HepG2 (cell line): ENCODE data around the gene LRRFIP2. TPM values are rescaled to one million over a fixed set of nuclear protein-coding genes. Genes with fewer than 3 reads are reported as not detected.

ENCODE experiments used
- ATAC-seq: fragments of 200-7000 bp; cut with Tn5 transposase; 3 replicates; pipeline ENCODE4 v1.9.1; 2020; ENCODE audit warnings: mild to moderate bottlenecking, moderate library complexity
- BruUV-seq: library from RNA; stranded (reverse); fragments of 400-500 nt; replicated peaks from 2 replicates; lab custom pipeline; 2021; lab: Mats Ljungman, UMichigan
- CTCF ChIA-PET: fragments of 300-600 bp; formaldehyde crosslinking; extraction: SDS; loops from one replicate; lab custom pipeline; 2021; ENCODE audit warnings: low total read pairs, inconsistent platforms, low intra/inter-chr PET ratio; lab: Yijun Ruan, JAX
- POLR2A ChIA-PET: fragments of 350-600 bp; sonication (Branson Sonifier 250); formaldehyde crosslinking; loops from one replicate; lab custom pipeline; 2020; ENCODE audit warnings: antibody characterized with exemption, inconsistent platforms; lab: Yijun Ruan, JAX
- DNase-seq: peaks from one replicate; pipeline ENCODE4 v3.0.0-alpha.2; 2015; ENCODE audit warnings: low spot score
- FAIRE-seq: peaks from 3 replicates; lab custom pipeline; 2011; peaks lifted over from hg19 to GRCh38; lab: Jason Lieb, UNC
- H2AFZ ChIP-seq: one replicate; pipeline ENCODE4 v1.6.1; 2011; ENCODE audit warnings: low read length, inconsistent platforms
- H3K27ac ChIP-seq: fragments of 300-600 bp; 3 replicates; pipeline ENCODE4 v1.8.0; 2011; ENCODE audit warnings: mixed run types, mild to moderate bottlenecking, mixed read lengths, low read length, inconsistent platforms; ENCODE audit not compliant: insufficient read depth; ENCODE audit errors: extremely low read length
- H3K27me3 ChIP-seq, 2 experiments: fragments of 200-600 bp in 1 of 2; 2 replicates in 1 of 2; 3 replicates in 1 of 2; pipeline versions ENCODE4 v1.6.0 to v1.8.0; 2011; ENCODE audit warnings: low read length in 2 of 2, mild to moderate bottlenecking in 2 of 2, moderate library complexity in 2 of 2, inconsistent platforms in 1 of 2; ENCODE audit not compliant: insufficient read depth in 2 of 2, control insufficient read depth in 1 of 2
- H3K36me3 ChIP-seq, 2 experiments: fragments of 200-600 bp in 1 of 2; replicated peaks in 1 of 2; 2 replicates in 1 of 2; 3 replicates in 1 of 2; pipeline versions ENCODE4 v1.5.1 to v1.8.0; 2011; ENCODE audit warnings: low read length in 2 of 2, inconsistent platforms in 1 of 2; ENCODE audit not compliant: insufficient read depth in 2 of 2, control insufficient read depth in 1 of 2
- H3K4me1 ChIP-seq: 2 replicates; pipeline ENCODE4 v1.5.1; 2012; ENCODE audit warnings: low read length, inconsistent platforms; ENCODE audit not compliant: insufficient read depth
- H3K4me2 ChIP-seq: 2 replicates; pipeline ENCODE4 v1.6.0; 2011; ENCODE audit warnings: low read depth, low read length, inconsistent platforms
- H3K4me3 ChIP-seq, 3 experiments: fragments of 200-600 bp in 1 of 3; sonication (generic), shearing (Covaris generic) in 1 of 3; replicated peaks in 1 of 3; 2 replicates each; pipeline ENCODE4 v1.5.1; 2011 to 2016; ENCODE audit warnings: low read length in 3 of 3, inconsistent platforms in 2 of 3, low read depth in 2 of 3, mild to moderate bottlenecking in 2 of 3, control low read depth in 1 of 3, mixed read lengths in 1 of 3; ENCODE audit not compliant: insufficient read depth in 1 of 3
- H3K79me2 ChIP-seq: one replicate; pipeline ENCODE4 v1.6.1; 2011; ENCODE audit warnings: low read length, inconsistent platforms; ENCODE audit not compliant: insufficient read depth
- H3K9ac ChIP-seq: 2 replicates; pipeline ENCODE4 v1.6.0; 2011; ENCODE audit warnings: mild to moderate bottlenecking, low read depth, low read length, inconsistent platforms; ENCODE audit not compliant: insufficient read depth
- H3K9me3 ChIP-seq: 2 replicates; pipeline ENCODE4 v1.5.1; 2012; ENCODE audit warnings: mild to moderate bottlenecking, low read length
- H4K20me1 ChIP-seq: 2 replicates; pipeline ENCODE4 v1.6.0; 2011; ENCODE audit warnings: inconsistent platforms, mild to moderate bottlenecking, low read length, moderate library complexity; ENCODE audit not compliant: insufficient read depth
- BCLAF1 ChIP-seq: fragments of 450-650 bp; IDR thresholded peaks from 2 replicates; pipeline ENCODE4 v1.6.1; 2017; ENCODE audit warnings: mild to moderate bottlenecking
- MBD4 ChIP-seq: IDR thresholded peaks from 2 replicates; pipeline ENCODE4 v1.6.1; 2012; ENCODE audit warnings: low read length, inconsistent platforms, borderline replicate concordance
- RFX3 ChIP-seq: IDR thresholded peaks from 2 replicates; pipeline ENCODE4 v1.6.1; 2016; ENCODE audit warnings: missing biosample characterization, missing genetic modification reagents
- U2AF1 ChIP-seq: fragments of 200-400 bp; formaldehyde crosslinking; optimal IDR thresholded peaks from 2 replicates; pipeline ENCODE3; 2017; ENCODE audit warnings: mild to moderate bottlenecking, low read depth, low read length
- ZBTB38 ChIP-seq: sonication (generic); formaldehyde crosslinking; IDR thresholded peaks from 2 replicates; pipeline ENCODE4 v1.5.1; 2020; ENCODE audit warnings: mild to moderate bottlenecking, missing genetic modification reagents
- ZNF232 ChIP-seq: sonication (generic); formaldehyde crosslinking; IDR thresholded peaks from 2 replicates; pipeline ENCODE4 v1.4.0; 2020; ENCODE audit warnings: missing genetic modification reagents, borderline replicate concordance
- ZNF776 ChIP-seq: sonication (generic); formaldehyde crosslinking; IDR thresholded peaks from 2 replicates; pipeline ENCODE4 v1.4.0; 2020; ENCODE audit warnings: mild to moderate bottlenecking, missing genetic modification reagents
- ZSCAN29 ChIP-seq: sonication (generic); formaldehyde crosslinking; conservative IDR thresholded peaks from 2 replicates; pipeline ENCODE4 v1.4.0; 2020; ENCODE audit warnings: mild to moderate bottlenecking, missing genetic modification reagents
- WGBS: methylation state at CpG from one replicate; pipeline ENCODE4 v1.1.6; 2017; ENCODE audit warnings: low lambda C conversion rate; 5-methylcytosine and 5-hydroxymethylcytosine counted together
- in situ Hi-C: cut with HindIII; loops from 2 replicates; pipeline ENCODE4 v1.10.0; 2017; ENCODE audit warnings: low pct_unique_long_range_greater_than_20kb; ENCODE audit not compliant: extremely low pct_ligation_motif_present
- intact Hi-C: fragments of 100-400 bp; cut with micrococcal nuclease; formaldehyde crosslinking; loops from one replicate; pipeline ENCODE4 v1.10.0; 2022; ENCODE audit not compliant: unreplicated experiment
- polyA plus RNA-seq, 8 experiments: library from polyadenylated mRNA; depleted of rRNA in 3 of 8; stranded (reverse) in 7 of 8; unstranded in 1 of 8; fragments of >200 nt; fragmentation: Illumina TruSeq in 4 of 8; extraction: Trizol in 4 of 8; gene quantifications; 2 replicates each; pipeline versions ENCODE4 v1.2.1 to v1.2.3, GENCODE V29; 2011 to 2016; ENCODE audit warnings: low read depth in 4 of 8, missing spikeins in 1 of 8, mixed read lengths in 1 of 8; ENCODE audit not compliant: insufficient read depth in 1 of 8
- total RNA-seq, 5 experiments: library from RNA; depleted of rRNA; stranded (reverse); fragments of >200 nt; fragmentation: Illumina TruSeq; extraction: Trizol; gene quantifications; 2 replicates each; pipeline ENCODE4 v1.2.3, GENCODE V29; 2016; ENCODE audit warnings: low read depth in 1 of 5

Gene LRRFIP2
- total and polyA plus RNA-seq, 2 of the 13 experiments (the other 11 are each of a cell fraction or from before 2014, with no cell fraction given), result 13.5 to 32.2 TPM

GRCh38 chr3:37112987-37113386 is 61.4 kb downstream of the LRRFIP2 start:
- Histone ChIP-seq H3K79me2 (no peaks in the 10 kb centered on the region), H4K20me1 (no peaks in the 10 kb centered on the region), H3K9me3 (no peaks in the 10 kb centered on the region), H3K4me2 (no peak overlapping the region), H3K27me3 (no peaks in the 10 kb centered on the region), H3K27ac (no peak overlapping the region), H3K9ac (no peak overlapping the region), H3K4me1 (peaks cover 14% of the 10 kb centered on the region), H2AFZ (no peak overlapping the region), H3K36me3 (peaks cover 0 to 2% of the 10 kb centered on the region in 2 experiments; a peak in 1 of 5 replicates), H3K4me3 (no peak overlapping the region)
- whole genome bisulfite sequencing, result 100% methylated on average over 1 of the region's 1 CpG
- TF ChIP-seq ZNF776 (CRISPR knock-in tag), result no peak
- no peak for TF ChIP-seq RFX3 (CRISPR knock-in tag)
- no peak for TF ChIP-seq U2AF1
- no peak for TF ChIP-seq ZBTB38 (CRISPR knock-in tag)
- TF ChIP-seq BCLAF1, result no peak
- TF ChIP-seq ZNF232 (CRISPR knock-in tag), result no peak
- no peak for TF ChIP-seq ZSCAN29
- TF ChIP-seq MBD4, result no peak
- DNase-seq (no peak), ATAC-seq (no peak), FAIRE-seq (no peak)
- in situ Hi-C loops, result no loop called here
- intact Hi-C loops, result no loop called here
- ChIA-PET POLR2A (no interaction called here), CTCF (no interaction called here)
- BruUV-seq, result no TSS peak
